Hematopoietic multipotent progenitor cell treated with erythropoietin and hydrocortisone succinate and interleukin-3 and kit ligand, for 6 days (in vitro differentiated cells): ENCODE measurements around the gene SAP130.

Experiments
- DNase-seq: peaks from one replicate; pipeline ENCODE4 v3.0.0-alpha.2; 2015

Gene SAP130

DNA sequence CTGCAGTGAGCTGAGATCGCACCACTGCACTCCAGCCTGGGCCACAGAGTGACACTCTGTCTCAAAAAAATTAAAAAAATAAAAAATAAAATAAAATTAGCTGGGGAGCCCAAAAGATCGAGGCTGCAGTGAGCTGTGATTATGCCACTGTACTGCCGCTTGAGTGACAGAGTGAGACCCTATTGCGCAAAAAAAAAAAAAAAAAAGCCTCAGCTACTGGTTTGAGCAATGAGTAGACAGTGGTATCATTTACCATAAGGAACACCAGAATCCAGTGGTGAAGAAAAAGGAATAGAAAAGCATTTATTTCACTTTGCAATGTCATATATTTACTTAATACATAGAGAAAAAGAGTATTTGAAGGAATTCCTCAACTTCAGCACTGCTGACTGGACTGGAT lies 3.0 kb downstream of the SAP130 start:
- DNase-seq: no peak

DNA sequence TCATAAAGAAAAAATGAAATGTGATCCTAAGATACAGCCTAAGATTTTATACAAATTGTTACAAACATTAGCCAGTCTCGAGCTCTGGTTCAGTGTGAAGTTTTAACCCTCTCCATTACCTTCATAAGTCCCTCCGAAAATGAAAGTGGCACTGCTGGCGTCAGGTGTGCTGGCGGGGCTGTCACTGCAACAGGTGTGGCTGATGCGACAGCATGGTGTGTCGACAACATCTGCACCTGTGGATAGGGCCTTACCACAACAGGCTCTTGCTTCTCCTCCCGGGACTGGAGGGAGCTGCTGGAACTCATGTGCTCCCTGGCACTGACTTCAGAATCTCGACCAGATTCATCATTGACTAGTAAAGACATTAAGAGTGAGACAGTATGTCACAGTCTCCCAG lies 10.3 kb downstream of the SAP130 start:
- DNase-seq: no peak

DNA sequence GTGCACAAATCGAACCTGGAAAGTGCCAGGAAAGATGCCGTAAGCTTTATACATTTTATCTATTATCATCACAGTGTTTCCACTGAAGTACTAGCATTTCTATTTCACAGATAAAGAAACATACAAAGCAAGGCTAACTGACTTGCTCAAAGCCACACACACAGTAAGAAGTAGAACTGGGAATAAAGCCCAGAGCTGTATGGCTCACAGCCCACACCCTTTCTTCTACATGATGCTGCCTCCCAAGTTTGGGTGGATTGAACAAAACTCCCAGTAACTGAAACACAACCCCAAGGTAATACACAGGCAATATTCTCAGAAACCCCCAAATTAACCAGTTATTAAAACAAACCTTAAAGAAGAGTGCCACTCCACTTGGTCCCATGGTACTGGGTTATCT lies 11.2 kb downstream of the SAP130 start:
- DNase-seq: no peak

DNA sequence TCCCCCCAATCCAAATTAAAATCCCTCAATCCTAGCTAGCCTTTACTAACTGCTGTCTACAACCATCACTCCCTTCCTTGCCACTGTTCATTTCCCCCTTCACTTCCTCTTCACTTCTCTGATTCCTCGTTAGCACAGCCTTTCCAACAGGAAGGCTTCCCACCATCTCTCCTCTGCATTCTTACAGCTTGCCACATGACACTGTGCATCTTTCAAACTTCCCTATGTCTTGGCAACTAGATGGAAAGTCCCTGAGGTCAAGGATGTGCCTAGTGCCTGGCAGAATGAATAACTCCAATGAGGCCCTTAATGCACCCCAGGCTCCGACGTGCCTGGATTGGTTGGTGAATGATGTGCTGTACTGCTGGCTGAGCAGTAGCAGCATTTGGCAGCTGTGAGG lies 15.2 kb downstream of the SAP130 start:
- DNase-seq: no peak

DNA sequence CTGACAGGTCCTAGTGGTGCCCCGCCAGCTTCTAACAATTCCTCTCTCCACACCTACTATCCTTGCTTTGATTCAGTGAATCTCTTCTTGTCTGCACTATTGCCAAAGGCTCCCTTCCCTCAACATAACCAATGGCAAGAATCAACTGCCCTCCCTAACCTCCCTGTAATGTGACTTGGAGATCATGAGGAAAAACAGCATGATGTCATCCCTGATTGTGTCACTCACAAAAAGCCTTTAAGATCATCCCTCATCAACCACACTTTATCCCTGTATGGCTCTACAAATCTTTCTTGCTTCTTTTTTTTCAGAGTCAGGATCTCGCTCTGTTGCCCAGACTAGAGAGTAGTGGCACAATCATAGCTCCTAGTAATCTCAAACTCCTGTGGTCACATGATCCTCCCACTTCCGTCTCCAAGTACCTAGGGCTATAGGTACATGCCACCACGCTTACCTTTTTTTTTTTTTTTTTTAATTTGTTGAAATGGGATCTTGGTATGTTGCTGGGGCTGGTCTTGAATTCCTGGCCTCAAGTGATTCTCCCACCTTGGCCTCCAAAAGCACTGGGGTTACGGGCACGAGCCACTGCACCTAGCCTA lies 19.7 kb downstream of the SAP130 start:
- DNase-seq: no peak

DNA sequence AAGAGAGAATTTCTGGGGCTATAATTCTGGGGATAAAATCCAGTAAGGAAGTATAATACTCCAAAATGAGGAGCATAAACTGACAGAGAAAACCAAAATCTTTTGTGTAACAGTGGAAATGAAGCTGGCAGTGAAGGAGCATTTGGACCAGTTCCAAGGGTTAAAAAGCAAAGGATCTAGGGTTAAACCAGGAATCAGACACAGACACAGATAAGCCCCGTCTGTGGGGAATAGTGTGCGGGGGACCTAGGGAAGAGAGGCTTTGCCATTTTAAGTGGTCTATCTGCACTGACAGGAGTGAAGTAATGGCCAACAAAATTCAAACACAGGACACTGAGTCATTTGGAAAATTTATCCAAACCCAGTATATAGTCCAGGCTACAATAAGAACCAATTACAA lies 23.4 kb downstream of the SAP130 start:
- DNase-seq: no peak

DNA sequence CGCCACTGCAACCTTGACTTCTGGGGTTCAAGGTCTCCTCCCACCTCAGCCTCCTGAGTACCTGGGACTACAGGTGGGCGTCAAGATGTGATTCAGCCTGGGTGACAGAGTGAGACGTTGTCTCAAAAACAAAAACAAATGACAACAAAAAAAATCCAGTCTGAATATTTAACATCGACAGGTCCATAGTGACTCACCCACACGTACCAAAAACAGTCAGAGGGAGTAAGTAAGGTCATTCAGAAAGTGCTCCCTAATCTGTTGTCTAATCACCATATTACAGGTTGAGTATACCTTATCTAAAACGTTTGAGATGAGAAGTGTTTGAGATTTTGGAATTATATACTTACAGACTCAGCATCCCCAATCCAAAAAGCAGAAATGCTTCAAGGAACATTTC lies 24.4 kb downstream of the SAP130 start:
- DNase-seq: no peak

DNA sequence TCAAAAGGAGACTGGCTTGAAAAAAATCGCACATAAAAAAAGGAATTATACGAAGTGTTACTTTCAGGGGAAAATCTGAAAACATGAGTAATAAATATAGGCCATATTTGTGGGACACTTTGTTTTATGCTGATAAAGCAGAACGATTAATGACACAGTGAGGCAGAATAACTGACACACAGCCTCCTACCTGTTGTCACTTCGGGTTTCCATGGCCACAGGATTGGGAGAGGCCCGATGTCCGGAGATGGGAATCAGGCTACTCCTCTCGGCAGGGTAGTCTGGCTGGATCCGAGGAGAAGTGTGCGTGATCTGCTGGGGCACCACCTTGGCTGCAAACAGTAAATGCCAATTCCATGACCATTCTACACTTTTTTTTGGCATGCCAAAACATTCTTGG lies 31.7 kb downstream of the SAP130 start:
- DNase-seq: no peak

DNA sequence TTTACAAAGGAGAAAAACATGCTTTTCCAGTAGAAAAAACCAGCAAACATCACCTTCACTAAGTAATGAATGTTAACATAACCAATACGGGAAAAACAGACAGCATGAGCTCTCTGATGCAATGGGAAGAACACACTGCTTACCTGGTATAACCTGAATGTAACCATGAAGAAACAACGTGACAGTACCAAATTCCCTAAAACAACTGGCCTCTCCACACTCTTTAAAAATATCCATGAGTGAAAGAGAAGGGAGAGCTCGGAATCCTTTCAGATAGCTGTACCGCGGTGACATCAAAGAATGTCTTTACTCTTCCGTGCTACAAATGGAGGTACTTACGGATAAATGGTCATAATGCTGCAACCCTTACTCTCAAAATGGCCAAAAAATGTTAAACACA lies 32.1 kb downstream of the SAP130 start:
- no peak for DNase-seq

DNA sequence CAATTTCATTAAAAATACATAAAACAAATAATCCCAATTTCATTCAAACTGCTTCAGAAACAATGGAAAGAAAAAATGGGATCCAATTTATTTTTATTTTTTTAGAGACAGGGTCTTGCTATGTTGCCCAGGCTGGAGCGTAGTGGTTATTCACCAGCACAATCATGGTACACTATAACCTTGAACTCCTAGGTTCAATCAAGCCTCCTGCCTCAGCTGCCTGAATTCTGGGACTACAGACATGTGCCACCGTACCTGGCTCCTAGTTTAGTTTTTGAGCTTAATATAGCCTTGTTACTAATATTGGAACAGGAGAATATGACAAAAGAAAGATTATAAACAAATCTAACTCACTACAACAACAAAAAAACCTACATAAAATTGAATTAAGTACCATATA lies 34.2 kb downstream of the SAP130 start:
- no peak for DNase-seq

DNA sequence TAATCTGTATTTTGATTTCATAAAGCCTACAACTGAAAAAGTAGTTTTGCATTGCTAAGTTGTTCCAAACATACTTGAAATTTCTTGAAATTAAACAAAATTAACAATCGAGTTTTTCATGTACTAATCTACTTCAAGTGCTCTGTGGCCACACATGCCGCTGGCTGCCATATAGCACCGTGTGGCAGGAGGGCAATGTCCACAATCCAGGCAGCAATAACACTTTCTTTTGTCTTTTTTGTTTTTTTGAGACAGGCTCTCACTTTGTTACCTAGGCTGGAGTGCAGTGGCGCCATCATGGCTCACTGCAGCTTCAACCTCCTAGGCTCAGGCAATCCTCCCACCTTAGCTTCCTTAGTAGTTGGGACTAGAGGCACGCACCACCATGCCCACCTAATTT lies 36.1 kb downstream of the SAP130 start:
- DNase-seq: no peak

DNA sequence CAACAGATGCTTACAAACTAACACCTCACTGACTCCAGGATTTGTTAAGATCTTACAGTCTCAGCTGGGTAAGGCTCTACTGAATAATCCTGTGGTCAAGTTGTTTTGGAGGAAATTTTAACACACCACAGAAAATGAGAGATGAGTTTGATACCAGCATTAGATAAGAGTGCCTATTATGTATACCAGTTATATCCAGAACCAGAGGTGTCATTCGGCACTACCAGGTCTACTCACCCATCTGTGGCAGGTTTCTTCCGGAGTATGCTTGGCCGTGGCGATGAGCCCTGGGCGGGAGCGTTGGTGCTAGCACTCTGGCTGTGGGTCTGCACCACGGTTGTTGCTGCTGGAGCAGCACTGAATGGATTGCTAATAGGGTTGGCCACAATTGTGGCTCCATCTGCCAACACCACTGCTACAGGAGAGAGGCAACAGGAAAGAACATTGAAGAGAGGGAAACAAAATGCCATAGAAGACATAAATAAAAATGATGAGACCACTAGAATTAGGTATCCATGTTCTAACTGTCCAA lies 41.2 kb downstream of the SAP130 start:
- DNase-seq: no peak

DNA sequence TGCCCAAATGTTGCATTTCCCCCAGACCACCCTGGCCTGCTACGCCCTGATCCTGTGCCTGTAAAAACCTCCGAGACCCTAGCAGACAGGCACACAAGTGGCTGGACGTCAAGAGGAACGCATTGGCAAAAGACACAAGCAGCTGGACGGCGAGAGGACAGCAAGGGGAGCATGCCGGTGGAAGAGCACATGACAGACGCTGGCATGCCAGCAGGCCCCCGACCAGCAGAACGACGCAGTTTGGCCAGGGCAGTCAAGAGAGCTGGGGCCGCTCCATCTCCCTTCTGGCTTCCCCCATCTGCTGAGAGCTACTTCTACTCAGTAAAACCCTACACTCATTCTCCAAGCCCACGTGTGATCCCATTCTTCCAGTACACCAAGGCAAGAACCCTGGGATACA lies 42.1 kb downstream of the SAP130 start:
- DNase-seq: no peak

DNA sequence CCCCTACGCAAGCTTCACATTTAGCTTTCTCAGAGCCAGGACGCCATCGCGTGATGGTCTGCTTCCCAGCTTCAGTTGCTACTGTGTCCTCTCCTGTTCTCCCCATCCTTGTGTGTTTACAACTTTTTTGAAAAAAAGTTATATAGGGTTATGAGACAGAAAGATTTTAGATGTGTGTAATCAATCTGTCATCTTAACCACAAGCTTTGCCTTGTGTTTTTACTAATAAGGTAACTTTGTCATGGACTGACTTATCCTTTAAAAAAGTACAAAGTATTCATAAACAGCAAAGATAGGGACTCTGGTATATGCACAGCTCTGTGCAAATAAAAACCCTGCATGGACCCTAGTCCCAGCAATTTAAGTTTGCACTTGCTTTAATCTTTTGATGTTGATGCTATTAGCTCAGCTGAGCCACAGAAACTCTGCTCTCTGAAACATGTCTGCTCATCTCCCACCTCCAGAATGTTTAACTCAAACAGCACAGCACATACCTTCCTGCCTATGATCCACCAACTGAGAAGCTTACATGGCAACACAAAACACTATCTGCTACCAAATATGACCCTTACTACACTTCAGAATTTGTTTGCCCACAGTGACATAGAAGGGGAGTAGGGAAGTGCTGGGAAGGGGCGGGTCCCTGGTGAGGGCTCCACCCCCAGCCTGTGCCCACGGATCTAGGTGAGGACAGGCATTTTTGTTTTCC lies 42.7 kb downstream of the SAP130 start:
- DNase-seq: no peak

DNA sequence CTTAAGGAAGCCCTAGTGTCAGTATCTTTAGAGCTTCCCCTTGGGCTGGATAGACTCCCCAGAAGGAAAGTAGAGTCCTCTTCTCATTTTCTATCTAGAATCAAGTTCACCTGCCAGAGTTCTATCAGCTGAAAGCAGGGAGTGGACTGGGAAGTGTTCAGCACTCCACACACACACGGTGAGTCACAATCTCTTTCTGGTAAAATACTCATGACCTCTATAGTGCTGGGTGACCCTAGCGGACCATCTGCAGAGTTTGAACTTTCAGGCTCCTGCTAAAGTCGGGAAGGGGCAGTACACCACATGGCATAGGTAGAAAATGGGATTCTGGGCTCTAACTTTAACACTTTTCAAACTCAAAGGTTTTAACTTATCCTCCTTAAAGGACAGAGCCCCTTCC lies 43.3 kb downstream of the SAP130 start:
- DNase-seq: no peak

DNA sequence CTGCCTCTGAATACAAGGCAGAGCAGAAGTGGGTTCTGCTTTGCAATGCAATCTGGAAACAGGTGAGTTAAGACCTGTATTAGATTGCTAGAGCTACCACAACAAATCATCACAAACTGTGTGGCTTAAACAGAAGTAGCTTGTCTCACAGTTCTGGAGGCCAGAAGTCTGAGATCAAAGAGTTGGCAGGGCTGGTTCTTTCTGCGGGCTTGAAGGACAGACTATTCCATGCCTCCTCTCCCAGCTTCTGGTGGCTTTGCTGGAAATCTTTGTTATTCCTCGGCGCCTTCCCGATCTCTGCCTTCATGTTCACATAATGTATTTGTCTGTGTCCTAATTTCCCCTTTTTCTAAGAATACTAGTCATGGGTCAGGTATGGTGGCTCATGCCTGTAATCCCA lies 58.4 kb downstream of the SAP130 start:
- DNase-seq: no peak

DNA sequence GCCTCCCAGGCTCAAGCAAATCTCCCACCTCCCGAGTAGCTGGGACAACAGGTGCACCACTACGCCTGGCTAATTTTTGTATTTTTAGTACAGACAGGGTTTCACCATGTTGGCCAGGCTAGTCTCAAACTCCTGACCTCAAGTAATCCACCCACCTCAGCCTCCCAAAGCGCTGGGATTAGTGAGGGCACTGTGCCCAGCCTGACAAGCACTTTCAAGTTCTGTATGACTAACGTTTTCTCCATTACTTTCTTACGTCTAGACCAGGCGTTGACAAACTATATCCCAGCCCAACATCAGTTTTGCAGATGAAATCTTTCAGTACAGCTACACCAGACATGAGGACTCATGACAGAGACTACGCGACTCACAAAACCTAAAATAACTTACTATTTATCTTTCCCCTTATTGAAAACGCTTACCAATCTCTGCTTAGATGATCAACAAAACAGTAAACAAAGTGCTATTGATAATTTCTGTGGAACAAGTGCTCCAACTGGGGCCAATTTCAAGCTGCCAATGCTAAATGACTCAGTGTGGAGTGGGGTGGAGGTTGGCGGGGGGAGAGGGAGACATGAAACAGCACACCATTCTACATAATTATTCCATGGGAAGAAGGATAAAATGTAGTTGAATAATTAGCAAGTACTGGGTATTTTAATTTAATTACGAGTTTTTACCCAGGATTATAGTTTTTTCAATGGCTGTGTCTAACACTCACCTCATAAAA lies 59.1 kb downstream of the SAP130 start:
- DNase-seq: no peak

DNA sequence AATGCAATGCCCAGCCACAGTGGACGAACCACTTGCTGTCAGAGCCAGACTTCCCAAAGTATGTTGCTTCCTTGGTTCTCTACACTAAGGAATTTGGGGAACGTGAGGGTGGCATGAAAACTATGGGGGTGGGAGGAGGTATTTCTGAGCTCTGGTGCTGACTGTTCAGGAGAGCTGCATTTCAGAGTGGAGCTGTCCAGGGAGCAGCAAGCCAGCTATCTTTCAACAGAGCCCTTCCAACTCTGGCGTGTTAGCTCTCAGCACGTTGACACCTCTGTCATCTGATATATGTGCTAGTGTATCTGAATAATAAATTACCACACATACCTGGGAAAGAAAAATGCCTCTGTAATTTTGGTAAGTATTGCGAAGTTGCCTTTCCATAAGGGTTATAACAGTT lies 66.1 kb downstream of the SAP130 start:
- DNase-seq: no peak

DNA sequence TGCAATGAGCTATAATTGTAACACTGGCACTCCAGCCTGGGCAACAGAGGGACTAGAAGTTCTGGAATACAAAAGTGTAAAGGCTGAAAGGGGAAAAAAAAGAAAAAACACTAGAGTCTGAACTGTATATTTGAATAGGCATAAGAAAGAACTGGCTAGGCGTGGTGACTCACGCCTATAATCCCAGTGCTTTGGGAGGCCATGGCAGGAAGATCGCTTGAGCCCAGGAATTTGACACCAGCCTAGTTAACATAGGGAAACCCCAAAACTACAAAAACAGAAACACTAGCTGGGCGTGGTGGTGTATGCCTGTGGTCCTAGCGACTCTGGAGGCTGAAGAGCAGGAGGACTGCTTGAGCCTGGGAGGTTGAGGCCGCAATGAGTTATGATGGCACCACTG lies 70.6 kb downstream of the SAP130 start:
- no peak for DNase-seq

DNA sequence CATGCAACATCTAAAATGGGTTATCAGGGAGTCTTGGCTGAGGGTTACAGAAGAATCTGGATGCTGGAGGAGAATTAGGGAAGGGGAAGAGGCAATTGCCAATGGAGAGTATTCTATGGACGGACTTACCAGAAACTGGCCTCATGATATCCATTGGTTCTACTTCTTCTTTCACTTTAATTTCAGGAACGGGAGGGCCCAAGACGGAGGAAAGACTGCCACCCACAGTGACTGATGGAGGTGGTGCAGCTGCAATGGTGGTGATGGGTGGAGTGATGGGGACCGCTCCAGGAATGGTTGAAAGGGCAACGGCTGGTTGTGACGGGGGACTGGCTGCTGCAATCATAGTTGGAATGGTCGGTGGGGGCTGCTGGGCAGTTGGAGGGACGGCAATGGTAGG lies 73.0 kb downstream of the SAP130 start:
- DNase-seq: no peak

DNA sequence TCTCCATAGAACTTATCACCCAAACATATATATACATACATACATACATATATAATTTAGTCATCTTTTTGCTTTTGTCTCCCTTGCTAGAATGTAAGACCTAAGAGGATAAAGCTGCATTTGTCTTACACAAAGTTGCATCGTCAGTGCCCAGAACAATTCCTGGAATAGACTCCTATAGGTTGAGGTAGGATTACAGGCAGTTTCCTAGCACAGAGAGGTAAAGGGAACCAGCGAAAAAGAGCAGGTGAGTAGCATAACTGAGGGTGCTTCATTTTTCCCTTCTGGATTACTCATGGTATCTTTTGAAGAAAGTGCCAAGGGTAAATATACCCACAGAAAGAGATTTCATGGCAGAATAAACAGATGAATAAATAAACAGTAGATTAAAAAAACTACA lies 74.0 kb downstream of the SAP130 start:
- DNase-seq: no peak

DNA sequence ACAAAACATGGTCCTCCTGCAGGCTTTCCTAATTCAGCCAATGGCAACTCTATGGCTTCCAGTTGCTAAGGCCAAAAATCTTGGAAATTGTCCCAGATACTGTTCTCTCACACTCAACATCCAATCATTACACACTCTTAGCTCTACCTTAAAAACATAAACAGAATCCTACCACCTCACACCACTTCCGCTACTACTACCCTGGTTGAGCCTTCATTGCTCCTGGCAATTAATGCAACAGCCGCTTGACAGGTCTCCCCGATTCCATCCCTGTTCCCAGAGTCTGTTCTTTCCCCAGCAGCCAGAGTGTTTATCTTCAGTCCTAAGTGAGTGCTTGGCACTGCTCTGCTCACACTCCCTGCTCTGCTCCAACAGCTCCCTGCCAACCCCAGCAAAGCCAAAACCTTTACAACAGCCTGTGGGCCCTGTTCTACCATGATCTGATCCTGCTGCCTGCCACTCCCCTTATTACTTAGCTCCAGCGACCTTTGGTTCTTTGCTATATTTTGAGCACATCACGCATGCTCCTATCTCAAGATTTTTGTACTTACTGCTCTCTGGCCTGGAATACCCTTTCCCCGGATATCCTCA lies 74.6 kb downstream of the SAP130 start:
- no peak for DNase-seq

DNA sequence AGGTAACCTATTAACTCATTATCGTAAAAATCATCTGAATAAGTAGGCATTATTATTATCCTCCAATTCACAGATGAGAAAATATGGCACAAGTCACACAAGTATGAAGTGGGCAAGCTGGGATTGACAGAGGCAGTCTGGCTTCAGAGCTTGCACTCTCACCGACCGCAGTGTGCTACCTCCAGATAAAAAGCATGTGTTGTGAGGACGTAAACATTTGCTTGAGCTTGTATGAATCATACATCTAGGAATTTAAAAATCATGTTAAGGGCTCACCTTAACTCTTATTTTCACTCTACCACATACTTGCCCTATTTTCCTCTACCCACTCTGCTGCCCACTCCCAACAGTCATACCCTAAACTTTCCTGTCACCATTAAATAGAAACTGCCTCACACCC lies 76.8 kb downstream of the SAP130 start:
- DNase-seq: no peak

DNA sequence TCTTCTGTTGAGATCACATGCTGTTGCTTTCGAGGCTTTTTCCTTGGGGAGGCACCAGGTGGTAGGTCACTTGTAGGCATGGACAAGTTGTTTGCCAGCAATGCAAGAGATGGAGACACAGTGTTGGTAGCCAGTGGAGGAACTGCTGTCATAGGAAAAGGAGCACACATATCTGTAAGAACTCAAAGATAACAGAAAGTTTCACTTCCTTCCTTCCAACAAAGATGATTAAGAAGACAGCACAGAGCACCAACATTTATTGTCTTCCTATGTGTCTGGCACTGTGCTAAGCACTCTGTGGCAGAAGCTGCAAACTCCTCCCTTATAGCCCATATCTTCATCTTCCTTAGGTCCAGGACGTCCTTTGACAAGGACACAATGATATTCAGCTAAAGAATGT lies 77.6 kb downstream of the SAP130 start:
- DNase-seq: no peak
